ENCODE results near the gene NCOA3.
A peak's percentile ranks its signal among the peaks of the same experiment; 100 is the strongest.

Gene NCOA3

DNA sequence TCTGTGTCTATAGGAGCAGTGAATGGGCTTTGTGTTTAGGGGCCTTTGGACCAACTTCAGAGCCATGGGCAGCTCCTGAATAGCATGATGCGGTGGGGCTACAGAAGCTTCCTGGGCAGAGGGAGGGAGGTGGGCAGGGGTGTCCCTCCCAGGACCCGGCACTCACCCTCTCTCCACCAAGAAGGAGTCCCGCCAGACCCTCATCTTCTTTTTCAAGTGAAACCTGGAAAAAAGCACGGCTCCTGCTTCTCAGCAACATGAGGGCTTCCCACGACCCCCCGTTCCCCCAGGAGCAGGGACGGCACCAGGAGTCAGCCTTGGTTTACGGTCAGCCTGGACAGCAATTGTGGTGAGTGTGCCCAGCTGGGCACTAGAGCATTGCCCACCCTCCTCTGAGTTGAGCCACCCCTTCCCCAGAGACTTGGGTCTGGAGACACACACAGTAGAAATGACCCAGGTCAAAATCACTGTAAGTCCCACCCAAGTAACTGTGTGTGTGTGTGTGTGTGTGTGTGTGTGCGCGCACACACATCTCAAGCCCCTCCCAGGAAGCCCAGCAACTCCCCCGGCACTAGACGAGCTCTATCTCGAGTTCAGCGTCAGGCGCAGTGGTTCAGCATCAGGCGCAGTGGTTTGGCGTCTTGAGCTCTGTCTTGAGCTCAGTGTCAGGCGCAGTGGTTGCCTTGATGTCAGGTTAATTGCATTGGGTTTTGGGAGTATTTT is 175.4 kb downstream of the NCOA3 start:
- no peaks in the 10 kb centered on the region for H3K36me3 Mint-ChIP-seq
- CTCF ChIA-PET: interaction anchor here (1.3 to 6.2 kb wide), 10 partner anchors 10 to 944 kb away, joined by 3 to 54 read pairs (median 8); no protein-coding TSS in a partner anchor
- H3K27ac Mint-ChIP-seq: no peak overlapping the region
- H3K27me3 Mint-ChIP-seq: no peaks in the 10 kb centered on the region
- no peak for DNase-seq
- no peaks in the 10 kb centered on the region for H3K4me1 Mint-ChIP-seq
- H3K4me3 Mint-ChIP-seq: no peak overlapping the region
- no peaks in the 10 kb centered on the region for H3K9me3 Mint-ChIP-seq

GRCh38 chr20:47677635-47678453 is 176.2 kb downstream of the NCOA3 start:
- Mint-ChIP-seq H3K27me3 (no peaks in the 10 kb centered on the region), H3K4me3 (no peak overlapping the region), H3K36me3 (no peaks in the 10 kb centered on the region), H3K4me1 (no peaks in the 10 kb centered on the region), H3K27ac (no peak overlapping the region), H3K9me3 (no peaks in the 10 kb centered on the region)
- DNase-seq: peak; percentile 72
- CTCF ChIA-PET: interaction anchor here (0.7 to 6.2 kb wide), 16 partner anchors 8 to 948 kb away, joined by 3 to 54 read pairs (median 6); no protein-coding TSS in a partner anchor

- Mint-ChIP-seq H3K36me3 (no peaks in the 10 kb centered on the region), H3K9me3 (no peaks in the 10 kb centered on the region), H3K4me3 (no peak overlapping the region), H3K27ac (no peak overlapping the region), H3K4me1 (no peaks in the 10 kb centered on the region), H3K27me3 (no peaks in the 10 kb centered on the region)
- no peak for DNase-seq
- CTCF ChIA-PET: interaction anchor here (0.7 to 6.2 kb wide), 15 partner anchors 8 to 947 kb away, joined by 3 to 54 read pairs (median 6); no protein-coding TSS in a partner anchor
Observed at GRCh38 chr20:47678536-47678935, 176.8 kb downstream of the NCOA3 start.

DNA sequence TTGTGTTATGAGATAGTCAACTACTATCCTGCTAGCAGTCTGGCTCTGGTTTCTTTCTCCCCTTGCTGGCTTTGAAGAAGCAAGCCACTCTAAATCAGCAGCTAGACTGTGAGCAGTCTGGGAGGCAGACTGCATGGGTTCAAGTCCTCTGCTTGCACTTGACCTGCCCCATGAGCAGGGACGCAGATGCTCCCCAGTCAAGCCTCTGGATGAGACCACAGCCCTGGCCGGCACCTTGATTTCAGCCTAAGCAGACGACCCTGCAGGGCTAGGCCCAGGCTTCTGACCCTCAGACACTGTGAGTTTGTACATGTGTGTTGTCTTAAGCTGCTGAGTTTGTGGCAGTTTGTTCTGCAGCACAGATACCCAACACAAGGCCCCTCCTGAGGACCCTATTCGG is 177.8 kb downstream of the NCOA3 start:
- H3K4me1 Mint-ChIP-seq: no peaks in the 10 kb centered on the region
- H3K9me3 Mint-ChIP-seq: no peaks in the 10 kb centered on the region
- no peak for DNase-seq
- H3K27me3 Mint-ChIP-seq: peaks cover under 1% of the 10 kb centered on the region
- H3K36me3 Mint-ChIP-seq: no peaks in the 10 kb centered on the region
- CTCF ChIA-PET: interaction anchor here (1.2 to 6.2 kb wide), 6 partner anchors 11 to 942 kb away, joined by 3 to 54 read pairs (median 16); no protein-coding TSS in a partner anchor
- no peak overlapping the region for H3K4me3 Mint-ChIP-seq
- no peak overlapping the region for H3K27ac Mint-ChIP-seq

DNA sequence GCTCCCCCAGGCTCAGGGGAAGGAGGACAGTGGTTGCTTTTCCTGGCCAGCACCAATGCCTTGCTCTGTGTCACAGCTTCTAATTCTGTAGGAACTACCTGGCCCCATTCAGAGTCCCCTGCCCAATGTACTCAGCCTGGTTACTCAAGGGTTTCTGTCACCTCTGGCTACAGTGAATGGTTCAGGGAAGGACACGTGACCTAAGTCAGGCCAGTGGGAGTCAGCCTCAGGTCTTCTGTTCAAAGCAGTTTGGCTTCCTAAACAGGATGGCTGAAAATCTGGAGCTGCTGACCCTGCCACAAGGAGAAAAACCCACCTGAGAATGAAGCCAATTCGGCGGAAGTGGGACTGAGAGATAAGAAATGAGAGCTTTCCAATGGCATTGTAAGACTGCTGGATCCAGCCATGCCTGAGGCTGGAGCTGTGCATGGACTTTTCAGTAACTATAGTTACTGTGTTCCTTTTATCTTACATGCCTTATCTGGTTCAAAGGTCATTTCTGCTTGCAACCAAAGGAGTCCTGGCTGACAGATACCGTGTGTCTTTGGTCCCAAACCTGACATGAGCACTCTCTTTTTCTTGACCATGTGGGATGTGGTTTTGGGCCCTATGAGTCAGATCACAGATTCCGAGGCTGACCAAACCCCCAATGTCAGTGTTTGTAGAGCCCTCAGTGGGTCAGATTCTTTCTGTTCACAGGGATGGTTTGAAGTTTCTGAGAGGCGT is 179.3 kb downstream of the NCOA3 start:
- CTCF ChIA-PET: interaction anchor here (1.2 to 6.2 kb wide), 4 partner anchors 11 to 940 kb away, joined by 3 to 54 read pairs (median 34); no protein-coding TSS in a partner anchor
- DNase-seq: no peak
- no peaks in the 10 kb centered on the region for H3K36me3 Mint-ChIP-seq
- no peaks in the 10 kb centered on the region for H3K4me1 Mint-ChIP-seq
- H3K4me3 Mint-ChIP-seq: no peak overlapping the region
- H3K27ac Mint-ChIP-seq: no peak overlapping the region
- H3K27me3 Mint-ChIP-seq: peaks cover 6% of the 10 kb centered on the region
- no peaks in the 10 kb centered on the region for H3K9me3 Mint-ChIP-seq

GRCh38 chr20:47682028-47682783 is 180.5 kb downstream of the NCOA3 start:
- H3K9me3 Mint-ChIP-seq: no peaks in the 10 kb centered on the region
- no peaks in the 10 kb centered on the region for H3K4me1 Mint-ChIP-seq
- no peaks in the 10 kb centered on the region for H3K36me3 Mint-ChIP-seq
- H3K27me3 Mint-ChIP-seq: peaks cover 8% of the 10 kb centered on the region
- DNase-seq: no peak
- CTCF ChIA-PET: interaction anchor here (0.7 to 6.2 kb wide), 2 partner anchors 938 to 939 kb away, joined by 3 to 54 read pairs; no protein-coding TSS in a partner anchor
- no peak overlapping the region for H3K27ac Mint-ChIP-seq
- no peak overlapping the region for H3K4me3 Mint-ChIP-seq

- CTCF ChIA-PET: interaction anchor here (0.7 kb wide), 1 partner anchor 938 kb away, joined by 3 read pairs; no protein-coding TSS in a partner anchor
- Mint-ChIP-seq H3K36me3 (no peaks in the 10 kb centered on the region), H3K27ac (no peak overlapping the region), H3K4me3 (no peak overlapping the region), H3K9me3 (no peaks in the 10 kb centered on the region), H3K4me1 (no peaks in the 10 kb centered on the region), H3K27me3 (peaks cover 8% of the 10 kb centered on the region)
- DNase-seq: no peak
Observed at GRCh38 chr20:47682916-47683315, 181.2 kb downstream of the NCOA3 start.

DNA sequence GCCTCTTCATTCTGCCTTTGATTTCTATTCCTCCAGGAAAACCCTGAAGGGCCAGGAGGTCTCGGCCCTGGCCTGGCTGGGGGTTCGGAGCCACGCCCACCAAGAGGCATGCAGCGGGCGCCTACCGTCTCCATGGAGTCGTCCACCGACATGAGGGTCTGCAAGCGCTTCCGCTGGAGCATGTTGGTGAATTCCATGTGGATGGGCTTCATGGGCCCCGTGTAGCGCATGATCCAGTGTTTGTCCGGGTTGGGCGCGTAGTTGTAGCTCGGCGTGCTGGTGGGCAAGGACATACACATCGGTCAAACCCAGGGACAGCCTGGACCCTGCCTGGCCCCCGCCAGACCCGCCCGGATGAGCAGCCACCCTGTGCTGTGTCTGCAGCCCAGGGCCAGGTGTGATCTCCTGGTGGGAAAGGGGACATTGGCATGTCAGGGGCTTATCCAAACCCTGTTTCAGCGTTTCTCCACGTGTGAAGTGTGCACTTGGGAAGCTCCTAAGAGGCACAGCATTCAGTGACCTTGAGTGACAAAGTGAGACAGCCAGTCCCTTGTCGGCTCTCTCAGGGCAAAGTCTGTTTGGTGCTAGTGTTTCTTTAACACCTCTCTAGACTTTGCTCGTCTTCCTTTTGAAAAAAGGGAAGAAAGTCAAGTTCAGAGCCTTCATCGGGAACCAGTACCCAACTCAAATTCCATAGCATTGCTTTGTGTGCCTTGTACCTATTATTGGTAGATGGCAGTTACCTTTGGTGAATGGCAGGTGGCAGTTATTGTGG is 182.8 kb downstream of the NCOA3 start:
- Mint-ChIP-seq H3K27ac (no peak overlapping the region), H3K9me3 (no peaks in the 10 kb centered on the region), H3K4me1 (no peaks in the 10 kb centered on the region), H3K27me3 (peaks cover 8% of the 10 kb centered on the region), H3K36me3 (no peaks in the 10 kb centered on the region), H3K4me3 (no peak overlapping the region)
- CTCF ChIA-PET: no interaction called here
- no peak for DNase-seq

DNA sequence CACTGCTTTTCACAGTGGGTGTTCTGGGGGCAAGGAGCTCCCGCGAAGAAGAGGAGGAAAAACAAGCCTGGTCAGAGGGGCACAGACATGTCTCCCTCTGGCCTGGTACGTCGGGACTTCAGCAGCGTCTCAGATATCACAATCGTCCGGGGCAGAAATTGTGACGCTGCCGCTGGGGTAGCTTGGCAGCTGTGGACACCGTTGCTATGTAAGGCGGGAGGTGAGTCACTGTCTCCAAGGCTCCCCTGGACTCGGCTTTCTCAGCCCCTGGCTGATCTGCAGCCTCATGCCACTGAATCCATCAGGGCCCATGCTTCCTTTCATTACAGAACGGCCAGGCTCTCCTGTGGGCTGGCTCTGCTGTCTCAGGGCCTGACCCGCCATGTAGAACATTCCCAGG is 184.9 kb downstream of the NCOA3 start:
- H3K4me3 Mint-ChIP-seq: no peak overlapping the region
- H3K27ac Mint-ChIP-seq: no peak overlapping the region
- CTCF ChIA-PET: interaction anchor here (1.3 kb wide), 1 partner anchor 9 kb away, joined by 6 read pairs; no protein-coding TSS in a partner anchor
- H3K27me3 Mint-ChIP-seq: peaks cover 14% of the 10 kb centered on the region
- H3K36me3 Mint-ChIP-seq: no peaks in the 10 kb centered on the region
- H3K4me1 Mint-ChIP-seq: no peaks in the 10 kb centered on the region
- H3K9me3 Mint-ChIP-seq: no peaks in the 10 kb centered on the region
- no peak for DNase-seq

- Mint-ChIP-seq H3K4me3 (no peak overlapping the region), H3K36me3 (no peaks in the 10 kb centered on the region), H3K4me1 (no peaks in the 10 kb centered on the region), H3K27me3 (peaks cover 20% of the 10 kb centered on the region), H3K9me3 (no peaks in the 10 kb centered on the region), H3K27ac (no peak overlapping the region)
- DNase-seq: no peak
- CTCF ChIA-PET: interaction anchor here (1.3 kb wide), 1 partner anchor 9 kb away, joined by 6 read pairs; no protein-coding TSS in a partner anchor
Observed at GRCh38 chr20:47687095-47687987, 185.7 kb downstream of the NCOA3 start.

GRCh38 chr20:47688385-47689381 is 187.0 kb downstream of the NCOA3 start:
- no peaks in the 10 kb centered on the region for H3K9me3 Mint-ChIP-seq
- CTCF ChIA-PET: interaction anchor here (7.2 kb wide), 1 partner anchor 10 kb away, joined by 44 read pairs; no protein-coding TSS in a partner anchor

More at GRCh38 chr20:47688385-47689381, 187.0 kb downstream of the NCOA3 start:
- Mint-ChIP-seq H3K4me1 (no peaks in the 10 kb centered on the region), H3K27me3 (peaks cover 20% of the 10 kb centered on the region), H3K27ac (no peak overlapping the region), H3K36me3 (no peaks in the 10 kb centered on the region), H3K4me3 (no peak overlapping the region)
- DNase-seq: no peak
